GM12878 (cell line): ENCODE results near the gene KLHL22. TPM values are rescaled to one million over a fixed set of nuclear protein-coding genes. Genes with fewer than 3 reads are reported as not detected.

Experiments used
- ATAC-seq: fragments of 200-7000 bp; cut with Tn5 transposase; 3 replicates; pipeline ENCODE4 v1.9.1; 2020; ENCODE audit warnings: mild to moderate bottlenecking, moderate library complexity
- BruUV-seq: library from RNA; stranded (reverse); fragments of 400-500 nt; replicated peaks from 2 replicates; lab custom pipeline; 2021; lab: Mats Ljungman, UMichigan
- CTCF ChIA-PET: fragments of 300-600 bp; sonication (Branson Sonifier 250); formaldehyde crosslinking; extraction: SDS; loops from one replicate; lab custom pipeline; 2021; ENCODE audit warnings: inconsistent platforms; lab: Yijun Ruan, JAX
- POLR2A ChIA-PET: fragments of 350-600 bp; formaldehyde crosslinking; extraction: SDS; loops from one replicate; lab custom pipeline; 2021; ENCODE audit warnings: inconsistent platforms; lab: Charles Lee
- RAD21 ChIA-PET: fragments of 300-600 bp; sonication (Branson Sonifier 250); formaldehyde crosslinking; loops from one replicate; lab custom pipeline; 2023; ENCODE audit warnings: antibody characterized with exemption; ENCODE audit not compliant: unreplicated experiment; lab: Charles Lee
- SMC1A ChIA-PET: fragments of 300-600 bp; sonication (Branson Sonifier 250); formaldehyde crosslinking; loops from one replicate; lab custom pipeline; 2023; ENCODE audit not compliant: unreplicated experiment, uncharacterized antibody; lab: Charles Lee
- DNase-seq: peaks from one replicate; pipeline ENCODE4 v3.0.0-alpha.2; 2011; ENCODE audit warnings: low read depth, low spot score
- FAIRE-seq: peaks from 3 replicates; lab custom pipeline; 2011; peaks lifted over from hg19 to GRCh38; lab: Jason Lieb, UNC
- H2AFZ ChIP-seq: 2 replicates; pipeline ENCODE4 v1.6.0; 2011; ENCODE audit warnings: low read depth, low read length, control low read depth; ENCODE audit not compliant: control insufficient read depth
- H3K27ac ChIP-seq: 2 replicates; pipeline ENCODE4 v1.5.1; 2011; ENCODE audit warnings: control low read depth; ENCODE audit not compliant: control insufficient read depth, insufficient read depth
- H3K27me3 ChIP-seq, 2 experiments: replicated peaks in 1 of 2; 2 replicates each; pipeline versions ENCODE4 v1.6.0 to v1.6.1; 2011; ENCODE audit warnings: low read length in 1 of 2; ENCODE audit not compliant: control insufficient read depth in 2 of 2, insufficient read depth in 2 of 2
- H3K36me3 ChIP-seq, 2 experiments: 2 replicates each; pipeline ENCODE4 v1.5.1; 2011; ENCODE audit warnings: low read length in 1 of 2; ENCODE audit not compliant: control insufficient read depth in 2 of 2, insufficient read depth in 2 of 2
- H3K4me1 ChIP-seq: 2 replicates; pipeline ENCODE4 v1.6.1; 2011; ENCODE audit warnings: mild to moderate bottlenecking, low read length, moderate library complexity, mixed read lengths; ENCODE audit not compliant: control insufficient read depth, insufficient read depth
- H3K4me2 ChIP-seq: 2 replicates; pipeline ENCODE4 v1.6.0; 2011; ENCODE audit warnings: control low read depth; ENCODE audit not compliant: control insufficient read depth, insufficient read depth
- H3K4me3 ChIP-seq: fragments of 200-600 bp; sonication (generic); 2 replicates; pipeline ENCODE4 v1.5.1; 2016
- H3K79me2 ChIP-seq: 2 replicates; pipeline ENCODE4 v1.6.0; 2011; ENCODE audit warnings: low read length; ENCODE audit not compliant: control insufficient read depth, insufficient read depth
- H3K9ac ChIP-seq: 2 replicates; pipeline ENCODE4 v1.8.0; 2011; ENCODE audit warnings: low read length, control low read depth, mixed read lengths; ENCODE audit not compliant: control insufficient read depth, insufficient read depth
- H3K9me3 ChIP-seq: replicated peaks from 3 replicates; pipeline ENCODE4 v1.5.1; 2011; ENCODE audit warnings: mild to moderate bottlenecking, low read length; ENCODE audit not compliant: control insufficient read depth, insufficient read depth
- H4K20me1 ChIP-seq: 2 replicates; pipeline ENCODE4 v1.6.0; 2011; ENCODE audit not compliant: control insufficient read depth, insufficient read depth
- BACH1 ChIP-seq: fragments of 450-650 bp; IDR thresholded peaks from 2 replicates; pipeline ENCODE4 v1.6.1; 2017; ENCODE audit warnings: mild to moderate bottlenecking, borderline replicate concordance
- CBX5 ChIP-seq: sonication (generic); IDR thresholded peaks from 2 replicates; pipeline ENCODE4 v1.6.1; 2016; ENCODE audit warnings: low read depth, moderate library complexity, mild to moderate bottlenecking, inconsistent platforms
- EED ChIP-seq: sonication (generic); IDR thresholded peaks from 2 replicates; pipeline ENCODE4 v1.6.1; 2016; ENCODE audit warnings: antibody characterized with exemption, low read depth
- ELK1 ChIP-seq: IDR thresholded peaks from 2 replicates; pipeline ENCODE4 v1.6.1; 2012; ENCODE audit warnings: low read depth, low read length, improper control_type of control experiment
- HDAC6 ChIP-seq: fragments of 200-600 bp; sonication (generic); IDR thresholded peaks from one replicate; pipeline ENCODE4 v1.8.0; 2017; ENCODE audit warnings: antibody characterized with exemption; ENCODE audit not compliant: unreplicated experiment
- JUND ChIP-seq: IDR thresholded peaks from 2 replicates; pipeline ENCODE4 v1.6.1; 2012; ENCODE audit warnings: low read depth, mild to moderate bottlenecking, low read length, improper control_type of control experiment, moderate library complexity
- MTA2 ChIP-seq: fragments of 450-650 bp; IDR thresholded peaks from 2 replicates; pipeline ENCODE4 v1.6.1; 2016; ENCODE audit warnings: low read depth, mild to moderate bottlenecking, moderate library complexity
- MYB ChIP-seq: fragments of 150-350 bp; IDR thresholded peaks from 2 replicates; pipeline ENCODE4 v1.6.1; 2014; ENCODE audit warnings: mild to moderate bottlenecking, low read depth, low read length, borderline replicate concordance
- POU2F2 ChIP-seq: IDR thresholded peaks from 3 replicates; pipeline ENCODE4 v1.6.1; 2011; ENCODE audit warnings: low read depth, mild to moderate bottlenecking, low read length, borderline replicate concordance
- RB1 ChIP-seq: fragments of 450-650 bp; formaldehyde crosslinking; IDR thresholded peaks from 2 replicates; pipeline ENCODE4 v1.6.1; 2017; ENCODE audit warnings: mild to moderate bottlenecking, borderline replicate concordance
- SRF ChIP-seq, 2 experiments: IDR thresholded peaks; 2 replicates each; pipeline ENCODE4 v1.6.1; 2011; ENCODE audit warnings: low read depth in 2 of 2, low read length in 2 of 2, mild to moderate bottlenecking in 1 of 2, moderate library complexity in 1 of 2
- SUPT20H ChIP-seq: IDR thresholded peaks from 2 replicates; pipeline ENCODE4 v1.6.1; 2011; ENCODE audit warnings: low read depth, mild to moderate bottlenecking, low read length, moderate library complexity, borderline replicate concordance; ENCODE audit not compliant: control insufficient read depth
- TCF12 ChIP-seq: IDR thresholded peaks from 2 replicates; pipeline ENCODE4 v1.6.1; 2011; ENCODE audit warnings: low read depth, mild to moderate bottlenecking, low read length
- TCF7 ChIP-seq: IDR thresholded peaks from 2 replicates; pipeline ENCODE4 v1.6.1; 2014; ENCODE audit warnings: antibody characterized with exemption, borderline replicate concordance
- ZNF274 ChIP-seq: IDR thresholded peaks from one replicate; pipeline ENCODE4 v1.8.0; 2011; ENCODE audit not compliant: insufficient read length, insufficient read depth
- WGBS: methylation state at CpG from one replicate; pipeline ENCODE4 v1.1.6; 2016; ENCODE audit warnings: low lambda C conversion rate; ENCODE audit not compliant: insufficient replicate concordance, insufficient coverage; ENCODE audit errors: missing lambda C conversion rate; 5-methylcytosine and 5-hydroxymethylcytosine counted together
- in situ Hi-C: fragments of 300-500 bp; cut with MboI; formaldehyde crosslinking; loops from 9 replicates; pipeline ENCODE4 v1.14.3; 2018; ENCODE audit warnings: mixed read lengths
- intact Hi-C: fragments of 100-400 bp; cut with micrococcal nuclease; formaldehyde crosslinking; loops from one replicate; pipeline ENCODE4 v1.14.2; 2022; ENCODE audit not compliant: unreplicated experiment
- polyA plus RNA-seq, 11 experiments: library from polyadenylated mRNA; depleted of rRNA in 4 of 11; unstranded in 6 of 11; stranded (reverse) in 5 of 11; fragments of >200 nt; fragmentation: Nextera tagmentation in 4 of 11; fragmentation: Illumina TruSeq in 1 of 11; extraction: Ambion mirVana in 4 of 11; extraction: Trizol in 1 of 11; gene quantifications; 1 replicate in 1 of 11; 2 replicates in 10 of 11; pipeline versions ENCODE4 v1.2.1 to v1.2.3, GENCODE V29; 2011 to 2016; ENCODE audit warnings: inconsistent platforms in 2 of 11, missing spikeins in 2 of 11, low read depth in 1 of 11
- total RNA-seq, 4 experiments: library from RNA; depleted of rRNA in 3 of 4; stranded (reverse); fragments of >200 nt in 3 of 4; fragmentation: Illumina TruSeq in 1 of 4; extraction: Trizol in 1 of 4; gene quantifications; 2 replicates each; pipeline versions ENCODE4 v1.2.1 to v1.2.3, GENCODE V29; 2013 to 2021
- TF ChIP-seq, protein P1 (sequence below): IDR thresholded peaks from 2 replicates; pipeline ENCODE4 v1.6.1; 2012; ENCODE audit warnings: mild to moderate bottlenecking, low read depth, low read length

KLHL22 gene
- total and polyA plus RNA-seq, 10 of the 15 experiments (the other 5 are each of a cell fraction or from before 2014, with no cell fraction given): 0.06 to 22.1 (median 14.2) TPM

DNA sequence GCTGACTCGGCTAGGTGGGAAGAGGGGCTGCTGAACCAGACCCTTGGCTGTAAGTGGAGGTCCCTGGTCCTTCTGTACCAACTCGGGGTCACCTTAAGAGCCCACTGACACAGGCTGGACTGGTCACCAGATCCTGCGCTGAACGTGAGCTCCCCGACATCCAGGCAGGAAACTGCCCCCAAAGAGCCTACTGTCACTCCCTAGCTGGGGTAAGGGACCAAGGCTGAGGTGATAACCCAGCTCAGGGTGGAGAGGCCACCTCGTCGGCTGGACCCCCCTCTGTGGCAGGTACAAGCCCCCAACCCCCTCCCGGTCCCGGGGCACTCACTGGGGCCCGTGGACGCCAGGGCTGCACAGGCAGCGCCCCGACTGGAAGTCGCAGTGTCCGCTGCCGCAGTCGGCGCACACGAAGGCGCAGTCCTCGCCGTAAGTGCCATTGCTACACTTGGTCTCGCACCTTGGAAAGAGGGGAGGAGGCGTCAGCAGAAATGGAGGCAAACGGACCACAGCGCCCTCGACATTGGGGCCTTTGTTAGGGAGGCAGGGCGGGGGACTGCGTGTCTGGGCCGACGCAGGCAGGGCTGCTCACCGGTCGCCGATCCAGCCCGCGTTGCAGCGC, 65.4 kb downstream of the KLHL22 start:
- no peak overlapping the region for H3K9ac ChIP-seq
- TF ChIP-seq BACH1: no peak
- TF ChIP-seq POU2F2: no peak
- no peak for TF ChIP-seq JUND
- TF ChIP-seq MYB: no peak
- TF ChIP-seq ELK1: no peak
- no peak for TF ChIP-seq HDAC6
- no peak for TF ChIP-seq RB1
- TF ChIP-seq, protein P1, sequence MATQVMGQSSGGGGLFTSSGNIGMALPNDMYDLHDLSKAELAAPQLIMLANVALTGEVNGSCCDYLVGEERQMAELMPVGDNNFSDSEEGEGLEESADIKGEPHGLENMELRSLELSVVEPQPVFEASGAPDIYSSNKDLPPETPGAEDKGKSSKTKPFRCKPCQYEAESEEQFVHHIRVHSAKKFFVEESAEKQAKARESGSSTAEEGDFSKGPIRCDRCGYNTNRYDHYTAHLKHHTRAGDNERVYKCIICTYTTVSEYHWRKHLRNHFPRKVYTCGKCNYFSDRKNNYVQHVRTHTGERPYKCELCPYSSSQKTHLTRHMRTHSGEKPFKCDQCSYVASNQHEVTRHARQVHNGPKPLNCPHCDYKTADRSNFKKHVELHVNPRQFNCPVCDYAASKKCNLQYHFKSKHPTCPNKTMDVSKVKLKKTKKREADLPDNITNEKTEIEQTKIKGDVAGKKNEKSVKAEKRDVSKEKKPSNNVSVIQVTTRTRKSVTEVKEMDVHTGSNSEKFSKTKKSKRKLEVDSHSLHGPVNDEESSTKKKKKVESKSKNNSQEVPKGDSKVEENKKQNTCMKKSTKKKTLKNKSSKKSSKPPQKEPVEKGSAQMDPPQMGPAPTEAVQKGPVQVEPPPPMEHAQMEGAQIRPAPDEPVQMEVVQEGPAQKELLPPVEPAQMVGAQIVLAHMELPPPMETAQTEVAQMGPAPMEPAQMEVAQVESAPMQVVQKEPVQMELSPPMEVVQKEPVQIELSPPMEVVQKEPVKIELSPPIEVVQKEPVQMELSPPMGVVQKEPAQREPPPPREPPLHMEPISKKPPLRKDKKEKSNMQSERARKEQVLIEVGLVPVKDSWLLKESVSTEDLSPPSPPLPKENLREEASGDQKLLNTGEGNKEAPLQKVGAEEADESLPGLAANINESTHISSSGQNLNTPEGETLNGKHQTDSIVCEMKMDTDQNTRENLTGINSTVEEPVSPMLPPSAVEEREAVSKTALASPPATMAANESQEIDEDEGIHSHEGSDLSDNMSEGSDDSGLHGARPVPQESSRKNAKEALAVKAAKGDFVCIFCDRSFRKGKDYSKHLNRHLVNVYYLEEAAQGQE: no peak
- TF ChIP-seq TCF7: no peak
- TF ChIP-seq CBX5: no peak
- no peak for TF ChIP-seq SUPT20H
- no peak for TF ChIP-seq ZNF274
- no peak for TF ChIP-seq TCF12
- no peak for TF ChIP-seq MTA2
- no peak for TF ChIP-seq SRF (IDR thresholded peaks at IDR 0.05; ENCODE audit: low read depth in 2 of 2, low read length in 2 of 2)
- TF ChIP-seq EED: no peak
- peaks cover 5 to 21% of the 10 kb centered on the region in 2 experiments for H3K27me3 ChIP-seq
- peak; percentile 8; the same call in 1 of the 3 replicates for ATAC-seq
- in situ Hi-C loops: no loop called here
- no peak for FAIRE-seq
- H4K20me1 ChIP-seq: no peaks in the 10 kb centered on the region; the same call in 1 of the 2 replicates
- peaks cover 8% of the 10 kb centered on the region for H3K4me1 ChIP-seq
- no peaks in the 10 kb centered on the region for H3K36me3 ChIP-seq
- ChIA-PET SMC1A (interaction anchor here (1.5 kb wide), 1 partner anchor 24 kb away, joined by 3 read pairs; no protein-coding TSS in a partner anchor), CTCF (no interaction called here), RAD21 (no interaction called here), POLR2A (no interaction called here)
- no peaks in the 10 kb centered on the region for H3K9me3 ChIP-seq
- H3K4me3 ChIP-seq: no peak overlapping the region
- WGBS: 40% methylated on average over 35 of the region's 37 CpGs
- no peak overlapping the region for H2AFZ ChIP-seq
- no peak for DNase-seq
- no TSS peak for BruUV-seq
- H3K27ac ChIP-seq: no peak overlapping the region
- no peaks in the 10 kb centered on the region for H3K79me2 ChIP-seq
- intact Hi-C loops: no loop called here
- H3K4me2 ChIP-seq: 0 out of 2 replicates have a peak overlapping the region, but pooled peaks have one; percentile 41
